Neural progenitor cell (in vitro differentiated cells): Measurements from ENCODE around the gene TNFRSF13B. TPM values are rescaled to one million over a fixed set of nuclear protein-coding genes. Genes with fewer than 3 reads are reported as not detected.

Source experiments
- DNase-seq: peaks from one replicate; pipeline ENCODE4 v3.0.0-alpha.2; 2016; ENCODE audit warnings: low spot score
- H2AFZ ChIP-seq: fragments of 200-600 bp; sonication (generic); replicated peaks from 2 replicates; pipeline ENCODE4 v1.6.1; 2016; ENCODE audit warnings: antibody characterized with exemption
- H3F3A ChIP-seq: fragments of 200-600 bp; sonication (generic); 2 replicates; pipeline ENCODE4 v1.6.1; 2016; ENCODE audit warnings: antibody characterized with exemption, low read depth
- H3K27ac ChIP-seq: fragments of 200-600 bp; sonication (generic); 2 replicates; pipeline ENCODE4 v1.5.1; 2016; ENCODE audit warnings: mild to moderate bottlenecking
- H3K27me3 ChIP-seq: fragments of 200-600 bp; sonication (generic); 2 replicates; pipeline ENCODE4 v1.6.1; 2016; ENCODE audit warnings: mild to moderate bottlenecking, moderate library complexity
- H3K36me3 ChIP-seq: fragments of 200-600 bp; sonication (generic); 2 replicates; pipeline ENCODE4 v1.5.1; 2016
- H3K4me1 ChIP-seq: fragments of 200-600 bp; sonication (generic); 2 replicates; pipeline ENCODE4 v1.6.1; 2016; ENCODE audit warnings: mixed run types
- H3K4me2 ChIP-seq: fragments of 200-600 bp; sonication (generic); 2 replicates; pipeline ENCODE4 v1.6.1; 2016
- H3K4me3 ChIP-seq: fragments of 200-600 bp; sonication (generic); 2 replicates; pipeline ENCODE4 v1.5.1; 2016
- H3K79me2 ChIP-seq: fragments of 200-600 bp; sonication (generic); 2 replicates; pipeline ENCODE4 v1.6.1; 2016; ENCODE audit warnings: low read depth
- H3K9ac ChIP-seq: fragments of 200-600 bp; sonication (generic); 2 replicates; pipeline ENCODE4 v1.6.1; 2016
- H3K9me3 ChIP-seq: fragments of 200-600 bp; sonication (generic); 2 replicates; pipeline ENCODE4 v1.5.1; 2016; ENCODE audit warnings: low read depth
- H4K20me1 ChIP-seq: fragments of 200-600 bp; sonication (generic); 2 replicates; pipeline ENCODE4 v1.6.1; 2016; ENCODE audit warnings: low read depth
- H3K27ac Mint-ChIP-seq: 3 replicates; pipeline ENCODE4 v1.8.0; 2021; ENCODE audit warnings: mixed read lengths
- H3K27me3 Mint-ChIP-seq: 2 replicates; pipeline ENCODE4 v1.8.0; 2022; ENCODE audit warnings: low read depth, mild to moderate bottlenecking, inconsistent platforms, moderate library complexity, mixed read lengths; ENCODE audit not compliant: insufficient read depth
- H3K36me3 Mint-ChIP-seq: 3 replicates; pipeline ENCODE4 v1.8.0; 2021; ENCODE audit warnings: mixed read lengths
- H3K4me1 Mint-ChIP-seq: 3 replicates; pipeline ENCODE4 v1.8.0; 2021; ENCODE audit warnings: mixed read lengths
- H3K4me3 Mint-ChIP-seq: 3 replicates; pipeline ENCODE4 v1.8.0; 2021; ENCODE audit warnings: mild to moderate bottlenecking, moderate library complexity, mixed read lengths
- H3K9me3 Mint-ChIP-seq: 3 replicates; pipeline ENCODE4 v1.8.0; 2020; ENCODE audit warnings: mixed read lengths
- CTCF ChIP-seq: fragments of 200-600 bp; sonication (generic); IDR thresholded peaks from 2 replicates; pipeline ENCODE4 v1.5.1; 2017; ENCODE audit warnings: antibody characterized with exemption, mild to moderate bottlenecking
- EZH2 ChIP-seq: fragments of 200-600 bp; sonication (generic); IDR thresholded peaks from 2 replicates; pipeline ENCODE4 v1.6.1; 2017; ENCODE audit warnings: antibody characterized with exemption, mild to moderate bottlenecking, moderate library complexity
- EZH2phosphoT487 ChIP-seq: fragments of 200-600 bp; sonication (generic); IDR thresholded peaks from 2 replicates; pipeline ENCODE4 v1.6.1; 2017; ENCODE audit warnings: antibody characterized with exemption
- total RNA-seq: library from RNA; depleted of rRNA; stranded (reverse); fragments of >200 nt; gene quantifications from 2 replicates; pipeline ENCODE4 v1.2.3, GENCODE V29; 2015; ENCODE audit warnings: low replicate concordance

TNFRSF13B gene
- total RNA-seq, 1 donor from 2014 or later: not detected

GRCh38 chr17:17019891-17020456 is 48.1 kb upstream of the TNFRSF13B start:
- no peak for DNase-seq
- no peak overlapping the region for H3K4me2 ChIP-seq
- no peaks in the 10 kb centered on the region for H3K36me3 Mint-ChIP-seq
- H3F3A ChIP-seq: no peaks in the 10 kb centered on the region
- H3K27me3 Mint-ChIP-seq: peaks cover 8% of the 10 kb centered on the region
- H3K27ac Mint-ChIP-seq: peak overlapping the region; percentile 79
- no peak overlapping the region for H3K4me3 ChIP-seq
- no peaks in the 10 kb centered on the region for H3K79me2 ChIP-seq
- no peak overlapping the region for H3K27ac ChIP-seq
- no peak overlapping the region for H2AFZ ChIP-seq
- H3K4me1 Mint-ChIP-seq: peaks cover 7% of the 10 kb centered on the region
- no peaks in the 10 kb centered on the region for H3K36me3 ChIP-seq
- no peak overlapping the region for H3K9ac ChIP-seq
- H3K27me3 ChIP-seq: no peaks in the 10 kb centered on the region
- no peaks in the 10 kb centered on the region for H4K20me1 ChIP-seq
- no peaks in the 10 kb centered on the region for H3K9me3 Mint-ChIP-seq
- H3K9me3 ChIP-seq: no peaks in the 10 kb centered on the region
- H3K4me1 ChIP-seq: peaks cover 9% of the 10 kb centered on the region
- TF ChIP-seq EZH2phosphoT487 (no peak), EZH2 (no peak), CTCF (no peak)
- no peak overlapping the region for H3K4me3 Mint-ChIP-seq

- Mint-ChIP-seq H3K36me3 (no peaks in the 10 kb centered on the region), H3K4me3 (no peak overlapping the region), H3K27ac (peak overlapping the region; percentile 21)
These were observed 47.5 kb upstream of the TNFRSF13B start for GRCh38 chr17:17019430-17019762.

GRCh38 chr17:17018612-17019429 is 46.9 kb upstream of the TNFRSF13B start:
- Histone ChIP-seq H3K27me3 (no peaks in the 10 kb centered on the region), H3K36me3 (no peaks in the 10 kb centered on the region), H3K9me3 (no peaks in the 10 kb centered on the region), H3K4me2 (no peak overlapping the region), H3K27ac (no peak overlapping the region), H3F3A (no peaks in the 10 kb centered on the region), H3K4me1 (peaks cover 9% of the 10 kb centered on the region), H3K9ac (no peak overlapping the region), H3K79me2 (no peaks in the 10 kb centered on the region), H4K20me1 (no peaks in the 10 kb centered on the region), H2AFZ (no peak overlapping the region), H3K4me3 (no peak overlapping the region)
- no peaks in the 10 kb centered on the region for H3K9me3 Mint-ChIP-seq
- TF ChIP-seq EZH2 (no peak), EZH2phosphoT487 (no peak), CTCF (no peak)
- no peak for DNase-seq
- no peak overlapping the region for H3K27ac Mint-ChIP-seq
- no peak overlapping the region for H3K4me3 Mint-ChIP-seq
- H3K36me3 Mint-ChIP-seq: no peaks in the 10 kb centered on the region
- peaks cover 10% of the 10 kb centered on the region for H3K4me1 Mint-ChIP-seq
- H3K27me3 Mint-ChIP-seq: peaks cover 9% of the 10 kb centered on the region

More at GRCh38 chr17:17019430-17019762, 47.5 kb upstream of the TNFRSF13B start:
- H2AFZ ChIP-seq: no peak overlapping the region
- no peak overlapping the region for H3K9ac ChIP-seq
- Mint-ChIP-seq H3K27me3 (peaks cover 9% of the 10 kb centered on the region), H3K4me1 (peaks cover 10% of the 10 kb centered on the region), H3K9me3 (no peaks in the 10 kb centered on the region)
- no peak overlapping the region for H3K4me3 ChIP-seq
- H3K4me1 ChIP-seq: peaks cover 9% of the 10 kb centered on the region
- no peak overlapping the region for H3K4me2 ChIP-seq
- no peaks in the 10 kb centered on the region for H3K36me3 ChIP-seq
- no peaks in the 10 kb centered on the region for H4K20me1 ChIP-seq
- no peak for DNase-seq
- no peak for TF ChIP-seq EZH2phosphoT487
- no peak for TF ChIP-seq CTCF
- TF ChIP-seq EZH2: no peak
- H3K9me3 ChIP-seq: no peaks in the 10 kb centered on the region
- H3F3A ChIP-seq: no peaks in the 10 kb centered on the region
- no peaks in the 10 kb centered on the region for H3K79me2 ChIP-seq
- no peaks in the 10 kb centered on the region for H3K27me3 ChIP-seq
- H3K27ac ChIP-seq: no peak overlapping the region
